Loucy (cell line): ENCODE data around the gene RLN1.

Source experiments
- EZH2phosphoT487 ChIP-seq: fragments of 200-600 bp; IDR thresholded peaks from 2 replicates; pipeline ENCODE4 v1.6.1; 2018; ENCODE audit warnings: antibody characterized with exemption, mild to moderate bottlenecking, moderate library complexity, borderline replicate concordance
- TF ChIP-seq, protein P1 (sequence below): fragments of 200-600 bp; sonication (generic); conservative IDR thresholded peaks from 2 replicates; pipeline ENCODE4 v1.5.1; 2014; ENCODE audit warnings: mild to moderate bottlenecking, antibody characterized with exemption, low read length

DNA sequence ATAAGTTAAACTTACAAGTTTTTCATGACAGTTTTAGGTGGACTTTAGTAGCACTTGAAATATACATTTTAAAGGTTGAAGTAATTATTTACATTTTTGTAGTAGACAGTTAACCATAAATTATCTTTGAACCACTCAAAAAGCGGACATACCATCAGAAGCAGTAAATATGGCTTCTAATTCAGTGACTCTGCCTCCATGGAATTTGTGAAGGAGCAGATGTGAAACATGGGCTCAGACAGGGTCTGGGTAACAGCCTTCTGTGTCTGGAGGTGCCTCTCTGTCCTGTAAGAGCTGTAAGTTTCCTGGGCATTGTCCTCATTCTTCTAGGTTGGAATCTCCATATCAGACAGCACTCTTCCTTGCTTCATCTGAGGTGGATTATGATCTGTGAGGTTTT lies 47.5 kb downstream of the RLN1 start:
- TF ChIP-seq, protein P1, sequence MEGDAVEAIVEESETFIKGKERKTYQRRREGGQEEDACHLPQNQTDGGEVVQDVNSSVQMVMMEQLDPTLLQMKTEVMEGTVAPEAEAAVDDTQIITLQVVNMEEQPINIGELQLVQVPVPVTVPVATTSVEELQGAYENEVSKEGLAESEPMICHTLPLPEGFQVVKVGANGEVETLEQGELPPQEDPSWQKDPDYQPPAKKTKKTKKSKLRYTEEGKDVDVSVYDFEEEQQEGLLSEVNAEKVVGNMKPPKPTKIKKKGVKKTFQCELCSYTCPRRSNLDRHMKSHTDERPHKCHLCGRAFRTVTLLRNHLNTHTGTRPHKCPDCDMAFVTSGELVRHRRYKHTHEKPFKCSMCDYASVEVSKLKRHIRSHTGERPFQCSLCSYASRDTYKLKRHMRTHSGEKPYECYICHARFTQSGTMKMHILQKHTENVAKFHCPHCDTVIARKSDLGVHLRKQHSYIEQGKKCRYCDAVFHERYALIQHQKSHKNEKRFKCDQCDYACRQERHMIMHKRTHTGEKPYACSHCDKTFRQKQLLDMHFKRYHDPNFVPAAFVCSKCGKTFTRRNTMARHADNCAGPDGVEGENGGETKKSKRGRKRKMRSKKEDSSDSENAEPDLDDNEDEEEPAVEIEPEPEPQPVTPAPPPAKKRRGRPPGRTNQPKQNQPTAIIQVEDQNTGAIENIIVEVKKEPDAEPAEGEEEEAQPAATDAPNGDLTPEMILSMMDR = no peak
- TF ChIP-seq EZH2phosphoT487 = no peak
